HG03521 (cell line): ENCODE data around the gene PHOSPHO1.

Experiments used
- ATAC-seq: cut with Tn5 transposase; IDR thresholded peaks from one replicate; pipeline ENCODE4 v1.9.1; 2021; ENCODE audit warnings: mild to moderate bottlenecking, moderate library complexity; ENCODE audit not compliant: unreplicated experiment

PHOSPHO1 gene

DNA sequence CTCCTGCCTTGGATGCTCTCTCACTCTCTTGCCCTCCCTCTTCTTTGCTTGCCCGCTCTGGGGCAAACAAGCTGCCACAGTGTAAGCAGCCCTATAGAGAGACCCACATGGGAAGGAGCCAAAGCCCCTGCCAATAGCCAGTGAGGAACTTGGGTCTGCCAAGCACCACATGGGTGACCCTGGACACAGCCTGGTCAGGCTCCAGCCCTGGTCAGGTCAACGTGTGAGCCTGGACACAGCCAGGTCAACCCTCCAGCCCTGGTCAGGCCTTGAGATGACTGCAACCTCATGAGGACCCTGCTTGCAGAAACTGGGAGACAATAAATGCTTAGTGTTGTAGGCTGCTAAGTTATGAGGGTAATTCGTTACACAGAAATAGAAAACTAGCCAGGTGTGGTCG is 14.3 kb upstream of the PHOSPHO1 start:
- ATAC-seq = no peak

DNA sequence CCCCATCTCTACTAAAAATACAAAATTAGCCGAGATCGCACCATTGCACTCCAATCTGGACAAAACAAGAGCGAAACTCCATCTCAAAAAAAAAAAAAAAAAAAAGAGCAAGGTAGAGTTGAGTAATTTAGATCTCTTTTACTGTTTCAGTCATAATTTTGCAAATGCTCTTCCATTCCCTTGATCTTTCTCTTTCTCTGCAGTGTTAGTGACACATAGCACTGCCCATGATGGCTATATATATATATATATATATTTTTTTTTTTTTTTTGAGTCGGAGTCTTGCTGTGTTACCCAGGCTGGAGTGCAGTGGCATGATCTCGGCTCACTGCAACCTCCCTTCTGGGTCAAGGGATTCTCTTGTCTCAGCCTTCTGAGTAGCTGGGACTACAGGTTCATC is 12.2 kb upstream of the PHOSPHO1 start:
- no peak for ATAC-seq

- ATAC-seq = no peak
These were observed 11.3 kb upstream of the PHOSPHO1 start for GRCh38 chr17:49241692-49242397.

GRCh38 chr17:49241040-49241439 is 10.5 kb upstream of the PHOSPHO1 start:
- ATAC-seq = no peak

GRCh38 chr17:49240619-49241018 is 10.0 kb upstream of the PHOSPHO1 start:
- no peak for ATAC-seq

DNA sequence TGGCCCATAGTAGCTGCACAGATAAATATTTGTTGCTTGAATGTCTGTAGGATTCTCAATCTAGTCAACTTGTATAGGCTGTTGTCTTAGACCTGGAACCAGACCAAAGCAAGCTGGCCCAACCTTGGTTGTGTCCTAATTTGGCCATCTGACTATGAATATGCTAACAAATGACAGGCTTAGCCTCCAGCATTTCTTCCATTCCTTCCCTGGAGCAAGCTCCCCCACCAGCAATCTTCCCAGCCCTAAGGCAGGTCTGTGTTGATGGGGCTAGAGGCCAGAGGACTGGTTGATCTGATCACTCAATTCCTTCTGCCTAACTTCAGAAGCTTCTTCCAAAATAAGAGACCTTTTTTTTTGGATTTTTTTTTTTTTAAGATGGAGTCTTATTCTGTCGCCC is 9.4 kb upstream of the PHOSPHO1 start:
- ATAC-seq = no peak

GRCh38 chr17:49235896-49236295 is 5.3 kb upstream of the PHOSPHO1 start:
- ATAC-seq = no peak

GRCh38 chr17:49234509-49235080 is 4.0 kb upstream of the PHOSPHO1 start:
- ATAC-seq = no peak

DNA sequence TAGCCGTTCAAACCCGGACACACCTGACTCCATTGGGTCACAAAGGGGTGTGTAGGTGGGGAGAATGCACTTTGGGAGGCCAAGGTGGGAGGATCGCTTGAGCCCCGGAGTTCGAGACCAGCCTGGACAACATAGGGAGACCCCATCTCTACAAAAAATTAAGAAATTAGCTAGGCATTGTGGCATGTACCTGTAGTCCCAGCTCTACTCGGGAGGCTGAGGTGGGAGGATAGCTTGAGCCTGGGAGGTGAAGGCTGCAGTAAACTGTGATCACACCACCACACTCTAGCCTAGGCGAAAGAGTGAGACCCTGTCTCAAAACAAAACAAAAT is 942 bp upstream of the PHOSPHO1 start:
- no peak for ATAC-seq

DNA sequence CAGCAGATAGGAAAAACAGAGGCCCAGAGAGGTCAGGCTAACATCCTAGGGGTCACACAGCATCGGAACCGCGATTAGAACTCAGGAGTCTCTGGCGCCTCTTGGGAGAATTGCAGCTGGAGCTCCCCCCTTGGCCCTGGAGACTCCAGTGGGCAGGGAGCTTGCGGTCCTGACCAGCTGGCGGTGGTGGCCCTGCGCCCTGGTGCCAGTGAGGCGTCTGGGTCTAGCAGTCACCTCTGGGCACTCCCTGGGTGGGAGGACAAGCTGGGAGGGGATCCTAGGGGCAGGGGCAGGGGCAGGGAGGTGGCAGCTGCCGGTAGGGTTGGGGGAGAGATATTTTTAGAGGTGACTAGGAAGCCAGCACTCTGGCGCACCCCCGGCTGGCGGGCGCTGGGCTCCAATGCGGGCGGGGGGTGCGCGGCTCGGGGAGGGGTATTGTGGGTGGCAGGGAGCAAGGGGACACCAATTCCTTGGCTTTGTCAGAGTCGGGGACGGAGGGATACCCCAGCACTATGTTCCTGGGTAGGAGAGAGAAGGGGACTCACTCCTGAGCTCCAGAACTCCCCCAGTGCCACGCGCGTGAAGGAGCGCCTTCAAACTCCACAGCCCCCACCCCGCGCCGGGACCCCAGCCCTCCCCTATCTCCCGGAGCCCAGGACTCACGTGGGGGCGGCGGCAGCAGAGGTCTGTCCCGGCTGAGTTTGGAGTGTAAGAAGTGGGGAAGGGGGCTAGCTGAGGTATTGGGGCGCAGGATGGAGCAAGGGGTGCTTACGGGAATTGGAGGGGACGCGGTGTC is 584 bp downstream of the PHOSPHO1 start:
- ATAC-seq = no peak

- ATAC-seq = no peak
These were observed 1.3 kb downstream of the PHOSPHO1 start for GRCh38 chr17:49229076-49229804.

- ATAC-seq = no peak
These were observed 2.9 kb downstream of the PHOSPHO1 start for GRCh38 chr17:49227436-49228261.

DNA sequence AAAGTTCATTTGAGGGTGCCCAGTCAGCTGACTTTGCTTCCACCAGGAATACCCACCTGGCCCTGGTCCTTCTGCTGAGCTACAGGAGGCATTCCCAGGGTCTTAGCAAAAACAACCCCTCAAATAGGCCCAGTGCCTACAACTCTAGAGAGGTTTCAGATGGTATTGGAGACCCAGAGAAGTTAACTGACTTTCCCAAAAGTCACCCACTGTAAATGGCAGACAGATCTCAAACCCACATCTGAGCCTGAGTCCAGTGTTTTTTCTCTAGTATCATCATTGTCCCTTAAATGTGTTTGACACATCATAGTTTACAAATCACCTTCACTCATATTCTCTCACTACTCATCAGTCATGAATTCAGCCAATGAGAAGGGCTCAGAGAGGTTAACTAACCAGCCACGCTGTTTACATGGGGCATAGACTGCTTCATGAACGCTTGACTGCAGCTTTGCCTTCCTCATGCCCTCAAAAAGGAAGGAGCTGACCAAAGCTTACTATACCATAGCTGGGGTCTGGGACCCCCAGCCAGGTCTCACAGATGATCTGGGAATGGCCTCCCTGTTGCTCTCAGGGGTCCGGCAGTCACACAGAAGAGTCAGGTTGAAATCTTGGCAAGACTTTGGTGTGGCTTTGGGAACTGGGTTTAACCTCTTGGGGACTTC is 3.7 kb downstream of the PHOSPHO1 start:
- ATAC-seq = no peak

GRCh38 chr17:49225554-49226236 is 4.9 kb downstream of the PHOSPHO1 start:
- no peak for ATAC-seq

DNA sequence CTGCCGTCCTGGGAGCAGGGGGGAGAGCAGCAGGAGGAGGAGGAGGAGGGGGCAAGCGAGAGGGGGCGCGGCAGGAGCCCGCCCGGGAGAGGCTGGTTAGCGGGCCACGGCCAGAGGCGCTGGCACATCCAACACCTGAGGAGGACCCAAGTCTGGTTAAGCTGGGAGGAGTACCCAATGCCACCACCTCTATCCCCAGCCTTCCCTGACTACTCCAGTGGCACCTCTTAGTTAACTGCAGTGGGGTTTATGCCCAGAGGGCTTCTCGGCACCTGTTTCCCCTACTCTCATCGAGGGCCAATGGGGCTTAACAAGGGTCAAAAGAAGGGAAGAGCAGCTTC is 5.6 kb downstream of the PHOSPHO1 start:
- ATAC-seq = no peak

DNA sequence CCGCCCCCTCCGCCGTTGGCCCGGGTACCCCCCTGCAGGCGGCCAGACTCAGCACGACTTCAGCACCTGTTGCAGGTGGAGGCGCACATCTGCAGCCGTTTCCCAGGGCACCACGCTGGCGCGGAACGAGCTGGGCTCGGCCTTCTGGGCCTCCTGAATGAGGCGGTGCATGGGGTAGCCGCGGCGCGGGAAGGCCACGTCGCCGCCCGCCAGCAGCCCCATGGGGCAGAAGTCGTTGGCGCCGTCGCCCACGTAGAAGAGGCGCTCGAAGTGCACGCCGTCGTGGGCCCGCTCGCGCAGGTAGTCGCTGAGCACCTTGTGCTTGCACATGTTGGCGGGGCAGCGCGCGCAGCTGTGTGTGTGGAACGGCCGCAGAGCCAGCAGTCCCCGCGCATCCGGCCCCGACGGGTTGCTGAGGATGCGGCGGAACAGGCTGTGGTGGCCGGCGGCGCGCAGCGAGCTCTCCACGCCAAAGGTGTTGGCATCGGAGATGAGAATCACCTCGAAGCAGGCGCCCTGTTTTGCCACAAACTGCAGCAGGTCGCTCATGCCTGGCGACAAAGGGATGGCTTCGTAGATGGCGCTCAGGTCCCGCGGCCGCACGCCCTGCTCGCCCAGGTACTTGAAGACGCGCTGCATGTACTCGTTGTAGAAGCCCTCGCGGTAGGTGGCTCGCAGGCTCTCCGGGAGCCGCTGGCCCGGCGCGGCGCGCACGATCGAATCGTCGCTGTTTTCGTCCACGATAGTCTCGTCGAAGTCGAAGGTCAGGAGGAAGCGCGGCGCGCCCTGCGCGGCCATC is 6.2 kb downstream of the PHOSPHO1 start:
- ATAC-seq = no peak

DNA sequence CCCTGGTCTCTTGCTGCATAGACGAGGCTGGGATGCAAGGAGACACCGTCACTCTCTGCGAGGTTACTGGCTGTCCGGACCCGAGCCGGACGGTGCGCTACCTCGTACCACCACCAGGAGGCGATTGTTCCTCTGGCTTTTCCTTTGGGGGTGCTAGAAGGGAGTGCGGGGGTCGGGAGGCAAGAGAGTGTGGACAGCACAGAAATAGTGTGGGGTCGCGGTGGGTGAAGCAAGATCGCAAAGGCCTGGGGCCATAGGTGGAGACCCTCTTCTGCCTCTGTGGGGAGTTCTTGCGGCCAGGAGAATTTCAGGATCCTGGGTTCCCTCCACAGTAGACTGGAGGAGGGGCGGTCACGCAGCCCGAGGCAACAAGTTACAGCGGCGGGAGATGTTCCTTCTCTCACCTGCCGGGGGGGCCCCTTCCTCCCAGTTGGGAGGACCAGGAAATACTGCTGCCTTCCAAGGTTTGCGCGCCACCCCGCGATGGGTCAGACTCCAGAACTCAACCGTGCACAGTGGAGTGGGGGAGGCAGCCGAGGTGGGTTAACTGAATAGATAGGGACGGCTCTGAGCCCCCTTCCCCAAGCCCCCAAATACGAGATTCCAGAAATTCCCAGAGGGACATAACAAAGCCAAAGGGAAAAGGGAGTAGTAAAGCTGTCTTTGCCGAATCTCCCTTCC is 6.9 kb downstream of the PHOSPHO1 start:
- no peak for ATAC-seq

GRCh38 chr17:49223168-49223516 is 7.4 kb downstream of the PHOSPHO1 start:
- no peak for ATAC-seq
